Loucy (cell line): ENCODE results near the gene ST6GAL1.

Source experiments
- H2AFZ ChIP-seq: fragments of 200-600 bp; sonication (generic); 2 replicates; pipeline ENCODE4 v1.6.0; 2016; ENCODE audit warnings: antibody characterized with exemption, mild to moderate bottlenecking, low read length, moderate library complexity
- H3F3A ChIP-seq: fragments of 200-600 bp; 2 replicates; pipeline ENCODE4 v1.6.0; 2016; ENCODE audit warnings: antibody characterized with exemption, low read depth, mild to moderate bottlenecking
- H3K27me3 ChIP-seq: fragments of 200-600 bp; sonication (generic); 2 replicates; pipeline ENCODE4 v1.6.1; 2014; ENCODE audit warnings: low read length, mild to moderate bottlenecking; ENCODE audit not compliant: insufficient read depth, poor library complexity, severe bottlenecking
- H3K36me3 ChIP-seq: fragments of 200-600 bp; sonication (generic); 2 replicates; pipeline ENCODE4 v1.6.1; 2016; ENCODE audit warnings: low read length; ENCODE audit not compliant: insufficient read depth
- H3K4me1 ChIP-seq: fragments of 200-600 bp; sonication (generic); 2 replicates; pipeline ENCODE4 v1.5.1; 2014; ENCODE audit warnings: low read length, mild to moderate bottlenecking; ENCODE audit not compliant: insufficient read depth, poor library complexity, severe bottlenecking
- H3K4me2 ChIP-seq: fragments of 200-600 bp; sonication (generic); 2 replicates; pipeline ENCODE4 v1.6.0; 2014; ENCODE audit warnings: antibody characterized with exemption, low read length, low read depth, mild to moderate bottlenecking; ENCODE audit not compliant: poor library complexity, severe bottlenecking
- H3K4me3 ChIP-seq: fragments of 200-600 bp; sonication (generic); 2 replicates; pipeline ENCODE4 v1.5.1; 2014; ENCODE audit warnings: low read length, mild to moderate bottlenecking, mixed read lengths; ENCODE audit not compliant: poor library complexity, severe bottlenecking
- H3K79me2 ChIP-seq: fragments of 200-600 bp; sonication (generic); 2 replicates; pipeline ENCODE4 v1.6.1; 2014; ENCODE audit warnings: low read length; ENCODE audit not compliant: insufficient read depth
- H3K9ac ChIP-seq: fragments of 200-600 bp; sonication (generic); 2 replicates; pipeline ENCODE4 v1.6.0; 2014; ENCODE audit warnings: mild to moderate bottlenecking, low read depth, low read length, moderate library complexity; ENCODE audit not compliant: poor library complexity, severe bottlenecking
- H3K9me2 ChIP-seq: fragments of 200-600 bp; sonication (generic); replicated peaks from 2 replicates; pipeline ENCODE4 v1.6.1; 2016; ENCODE audit warnings: low read depth, low read length, mixed read lengths
- H3K9me3 ChIP-seq: fragments of 200-600 bp; sonication (generic); 2 replicates; pipeline ENCODE4 v1.6.1; 2014; ENCODE audit warnings: mild to moderate bottlenecking, antibody characterized with exemption, low read length, low read depth; ENCODE audit not compliant: insufficient read depth
- H4K20me1 ChIP-seq: fragments of 200-600 bp; sonication (generic); 2 replicates; pipeline ENCODE4 v1.6.0; 2014; ENCODE audit warnings: antibody characterized with exemption, low read length, mild to moderate bottlenecking; ENCODE audit not compliant: insufficient read depth, poor library complexity, severe bottlenecking
- CTCF ChIP-seq: fragments of 200-600 bp; sonication (generic); conservative IDR thresholded peaks from 2 replicates; pipeline ENCODE4 v1.5.1; 2014; ENCODE audit warnings: mild to moderate bottlenecking, antibody characterized with exemption, low read length
- EZH2phosphoT487 ChIP-seq: fragments of 200-600 bp; IDR thresholded peaks from 2 replicates; pipeline ENCODE4 v1.6.1; 2018; ENCODE audit warnings: antibody characterized with exemption, mild to moderate bottlenecking, moderate library complexity, borderline replicate concordance

ST6GAL1 gene

GRCh38 chr3:186920301-186920700 is 10.0 kb upstream of the ST6GAL1 start:
- no peaks in the 10 kb centered on the region for H3K79me2 ChIP-seq
- H3F3A ChIP-seq, result no peaks in the 10 kb centered on the region
- no peak overlapping the region for H3K9ac ChIP-seq
- H3K9me3 ChIP-seq, result no peaks in the 10 kb centered on the region
- no peak overlapping the region for H3K4me2 ChIP-seq
- H3K36me3 ChIP-seq, result no peaks in the 10 kb centered on the region
- TF ChIP-seq EZH2phosphoT487 (no peak), CTCF (no peak)
- no peaks in the 10 kb centered on the region for H3K9me2 ChIP-seq
- H3K4me1 ChIP-seq, result peaks cover 36% of the 10 kb centered on the region
- no peak overlapping the region for H2AFZ ChIP-seq
- no peaks in the 10 kb centered on the region for H3K27me3 ChIP-seq
- no peaks in the 10 kb centered on the region for H4K20me1 ChIP-seq
- no peak overlapping the region for H3K4me3 ChIP-seq

GRCh38 chr3:186920796-186921195 is 9.5 kb upstream of the ST6GAL1 start:
- H3K9me3 ChIP-seq, result no peaks in the 10 kb centered on the region
- no peaks in the 10 kb centered on the region for H3K27me3 ChIP-seq
- H3K79me2 ChIP-seq, result no peaks in the 10 kb centered on the region
- no peaks in the 10 kb centered on the region for H4K20me1 ChIP-seq
- peaks cover 36% of the 10 kb centered on the region for H3K4me1 ChIP-seq
- no peak overlapping the region for H3K4me3 ChIP-seq
- no peak overlapping the region for H2AFZ ChIP-seq
- no peak overlapping the region for H3K4me2 ChIP-seq
- no peak overlapping the region for H3K9ac ChIP-seq
- no peaks in the 10 kb centered on the region for H3F3A ChIP-seq
- no peaks in the 10 kb centered on the region for H3K9me2 ChIP-seq
- TF ChIP-seq EZH2phosphoT487 (no peak), CTCF (no peak)
- H3K36me3 ChIP-seq, result no peaks in the 10 kb centered on the region

GRCh38 chr3:186921578-186921977 is 8.7 kb upstream of the ST6GAL1 start:
- H3K9ac ChIP-seq, result no peak overlapping the region
- no peaks in the 10 kb centered on the region for H3K36me3 ChIP-seq
- H3F3A ChIP-seq, result no peaks in the 10 kb centered on the region
- no peaks in the 10 kb centered on the region for H3K27me3 ChIP-seq
- no peak overlapping the region for H2AFZ ChIP-seq
- no peak overlapping the region for H3K4me3 ChIP-seq
- H4K20me1 ChIP-seq, result no peaks in the 10 kb centered on the region
- H3K79me2 ChIP-seq, result no peaks in the 10 kb centered on the region
- no peak for TF ChIP-seq EZH2phosphoT487
- peaks cover 29% of the 10 kb centered on the region for H3K4me1 ChIP-seq
- H3K9me2 ChIP-seq, result no peaks in the 10 kb centered on the region
- no peak overlapping the region for H3K4me2 ChIP-seq
- no peaks in the 10 kb centered on the region for H3K9me3 ChIP-seq

DNA sequence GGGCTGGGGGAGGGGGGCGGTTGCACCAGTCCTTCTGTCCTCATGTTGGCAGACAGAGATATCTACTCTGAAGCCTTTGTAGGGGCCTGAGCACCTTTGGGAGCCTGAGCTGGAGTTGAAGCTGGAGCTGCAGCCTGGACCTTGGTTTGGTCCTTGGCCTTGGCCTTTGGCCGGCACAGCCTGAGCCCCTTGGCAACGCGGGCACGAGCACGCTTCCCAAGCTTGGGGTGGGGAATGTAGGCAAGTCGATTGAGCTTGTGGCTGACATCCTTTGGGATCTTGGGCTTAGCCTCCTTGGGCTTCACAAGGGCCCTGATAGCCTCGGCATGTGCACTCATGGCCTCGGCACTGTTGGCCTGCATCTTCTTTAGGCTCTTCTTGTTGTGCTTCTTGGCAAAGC is 8.1 kb upstream of the ST6GAL1 start:
- no peak overlapping the region for H2AFZ ChIP-seq
- H3K9ac ChIP-seq, result no peak overlapping the region
- H3K79me2 ChIP-seq, result no peaks in the 10 kb centered on the region
- H3K9me3 ChIP-seq, result no peaks in the 10 kb centered on the region
- no peak overlapping the region for H3K4me3 ChIP-seq
- no peaks in the 10 kb centered on the region for H3F3A ChIP-seq
- peaks cover 23% of the 10 kb centered on the region for H3K4me1 ChIP-seq
- H3K4me2 ChIP-seq, result no peak overlapping the region
- no peaks in the 10 kb centered on the region for H3K36me3 ChIP-seq
- H3K27me3 ChIP-seq, result no peaks in the 10 kb centered on the region
- no peak for TF ChIP-seq CTCF
- TF ChIP-seq EZH2phosphoT487, result no peak
- H3K9me2 ChIP-seq, result no peaks in the 10 kb centered on the region
- H4K20me1 ChIP-seq, result no peaks in the 10 kb centered on the region
